GM23248 (cell line): ENCODE measurements around the gene ARNT2. TPM values are rescaled to one million over a fixed set of nuclear protein-coding genes. Genes with fewer than 3 reads are reported as not detected.
A peak's percentile ranks its signal among the peaks of the same experiment; 100 is the strongest.

Source experiments
- DNase-seq: peaks from one replicate; pipeline ENCODE4 v3.0.0-alpha.2; 2015
- H2AFZ ChIP-seq: fragments of 200-600 bp; sonication (generic); 2 replicates; pipeline ENCODE4 v1.6.1; 2016; ENCODE audit warnings: antibody characterized with exemption
- H3F3A ChIP-seq: fragments of 200-600 bp; sonication (generic); 2 replicates; pipeline ENCODE4 v1.6.1; 2016; ENCODE audit warnings: mild to moderate bottlenecking, antibody characterized with exemption, mixed run types; ENCODE audit not compliant: insufficient read depth
- H3K27ac ChIP-seq: fragments of 200-600 bp; sonication (generic); 2 replicates; pipeline ENCODE4 v1.5.1; 2016; ENCODE audit warnings: mild to moderate bottlenecking
- H3K27me3 ChIP-seq: fragments of 200-600 bp; sonication (generic); replicated peaks from 2 replicates; pipeline ENCODE4 v1.6.1; 2016; ENCODE audit warnings: mild to moderate bottlenecking; ENCODE audit not compliant: insufficient read depth
- H3K36me3 ChIP-seq: fragments of 200-600 bp; sonication (generic); 2 replicates; pipeline ENCODE4 v1.6.1; 2016; ENCODE audit warnings: low read depth, mild to moderate bottlenecking
- H3K4me1 ChIP-seq: fragments of 200-600 bp; sonication (generic); 2 replicates; pipeline ENCODE4 v1.6.1; 2016; ENCODE audit warnings: mild to moderate bottlenecking; ENCODE audit not compliant: insufficient read depth
- H3K4me2 ChIP-seq: fragments of 200-600 bp; sonication (generic); one replicate; pipeline ENCODE4 v1.6.1; 2016; ENCODE audit warnings: mild to moderate bottlenecking; ENCODE audit not compliant: unreplicated experiment
- H3K4me3 ChIP-seq: fragments of 200-600 bp; sonication (generic); 2 replicates; pipeline ENCODE4 v1.5.1; 2016; ENCODE audit warnings: mild to moderate bottlenecking
- H3K79me2 ChIP-seq: fragments of 200-600 bp; sonication (generic); 2 replicates; pipeline ENCODE4 v1.6.1; 2016; ENCODE audit warnings: mild to moderate bottlenecking; ENCODE audit not compliant: insufficient read depth
- H3K9ac ChIP-seq: fragments of 200-600 bp; sonication (generic); 2 replicates; pipeline ENCODE4 v1.6.1; 2016; ENCODE audit warnings: mild to moderate bottlenecking
- H3K9me2 ChIP-seq: fragments of 200-600 bp; sonication (generic); 2 replicates; pipeline ENCODE4 v1.6.1; 2016; ENCODE audit warnings: mixed run types, mild to moderate bottlenecking, moderate library complexity; ENCODE audit not compliant: insufficient read depth
- H3K9me3 ChIP-seq: fragments of 200-600 bp; sonication (generic); one replicate; pipeline ENCODE4 v1.6.1; 2017; ENCODE audit warnings: low read depth
- H4K20me1 ChIP-seq: fragments of 200-600 bp; sonication (generic); 2 replicates; pipeline ENCODE4 v1.6.0; 2016; ENCODE audit not compliant: insufficient read depth
- EZH2 ChIP-seq: fragments of 200-600 bp; sonication (generic); IDR thresholded peaks from 2 replicates; pipeline ENCODE4 v1.6.1; 2018; ENCODE audit warnings: antibody characterized with exemption, mild to moderate bottlenecking; ENCODE audit not compliant: insufficient read depth, poor library complexity, severe bottlenecking
- EZH2phosphoT487 ChIP-seq: fragments of 200-600 bp; sonication (generic); IDR thresholded peaks from 2 replicates; pipeline ENCODE4 v1.6.1; 2018; ENCODE audit warnings: antibody characterized with exemption, moderate library complexity, mild to moderate bottlenecking, low read depth; ENCODE audit not compliant: insufficient read depth
- WGBS, 2 experiments: methylation state at CpG; one replicate each; pipeline ENCODE4 v1.1.6; 2015 to 2017; ENCODE audit warnings: low lambda C conversion rate in 2 of 2, low coverage in 1 of 2; ENCODE audit errors: missing lambda C conversion rate in 2 of 2; 5-methylcytosine and 5-hydroxymethylcytosine counted together
- in situ Hi-C: fragments of 300-500 bp; cut with MboI; formaldehyde crosslinking; loops from 2 replicates; pipeline ENCODE4 v1.15.0; 2020
- polyA plus RNA-seq: library from polyadenylated mRNA; unstranded; fragments of >200 nt; fragmentation: Nextera tagmentation; extraction: Ambion mirVana; gene quantifications from 2 replicates; pipeline ENCODE4 v1.2.1, GENCODE V29; 2016
- total RNA-seq: library from RNA; depleted of rRNA; stranded (reverse); fragments of >200 nt; shearing (Covaris generic); gene quantifications from 2 replicates; pipeline ENCODE4 v1.2.3, GENCODE V29; 2014

ARNT2 gene
- total and polyA plus RNA-seq, 2 experiments from 2014 or later: 9.3 to 23.5 TPM

DNA sequence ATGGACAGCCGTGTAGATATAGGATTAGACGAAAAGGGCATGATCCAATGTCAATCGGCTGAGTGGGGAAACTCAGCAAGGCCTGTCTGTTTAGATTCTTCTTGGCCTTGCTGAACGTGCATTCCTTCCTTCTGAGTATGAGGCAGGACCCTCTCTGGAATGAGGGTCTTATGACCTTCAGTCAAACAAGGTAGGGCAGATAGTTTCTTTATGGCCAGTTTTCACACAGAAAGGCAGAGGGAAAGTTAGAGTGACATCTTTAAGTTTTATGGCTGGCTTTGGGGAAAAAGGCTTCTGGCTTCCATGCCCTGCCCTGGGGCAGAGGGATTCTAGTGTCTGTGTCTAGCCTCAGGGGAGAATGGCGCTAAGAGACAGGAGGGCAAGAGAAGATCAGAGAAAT lies 29.7 kb downstream of the ARNT2 start:
- no peaks in the 10 kb centered on the region for H3K9me2 ChIP-seq
- H3K79me2 ChIP-seq: no peaks in the 10 kb centered on the region
- in situ Hi-C loops: no loop called here
- no peak overlapping the region for H2AFZ ChIP-seq
- H3K4me1 ChIP-seq: peaks cover 9% of the 10 kb centered on the region
- no peak for DNase-seq
- 0 out of 2 replicates have a peak, but pooled peaks cover 4% of the 10 kb centered on the region for H3F3A ChIP-seq
- H3K4me3 ChIP-seq: no peak overlapping the region
- WGBS, 2 experiments: 96% methylated on average over 5 of the region's 5 CpGs
- H3K9ac ChIP-seq: no peak overlapping the region
- H3K36me3 ChIP-seq: no peaks in the 10 kb centered on the region
- no peak overlapping the region for H3K27ac ChIP-seq
- TF ChIP-seq EZH2 (no peak), EZH2phosphoT487 (no peak)
- no peak overlapping the region for H3K4me2 ChIP-seq
- no peaks in the 10 kb centered on the region for H3K9me3 ChIP-seq
- H4K20me1 ChIP-seq: no peaks in the 10 kb centered on the region
- H3K27me3 ChIP-seq: no peaks in the 10 kb centered on the region

DNA sequence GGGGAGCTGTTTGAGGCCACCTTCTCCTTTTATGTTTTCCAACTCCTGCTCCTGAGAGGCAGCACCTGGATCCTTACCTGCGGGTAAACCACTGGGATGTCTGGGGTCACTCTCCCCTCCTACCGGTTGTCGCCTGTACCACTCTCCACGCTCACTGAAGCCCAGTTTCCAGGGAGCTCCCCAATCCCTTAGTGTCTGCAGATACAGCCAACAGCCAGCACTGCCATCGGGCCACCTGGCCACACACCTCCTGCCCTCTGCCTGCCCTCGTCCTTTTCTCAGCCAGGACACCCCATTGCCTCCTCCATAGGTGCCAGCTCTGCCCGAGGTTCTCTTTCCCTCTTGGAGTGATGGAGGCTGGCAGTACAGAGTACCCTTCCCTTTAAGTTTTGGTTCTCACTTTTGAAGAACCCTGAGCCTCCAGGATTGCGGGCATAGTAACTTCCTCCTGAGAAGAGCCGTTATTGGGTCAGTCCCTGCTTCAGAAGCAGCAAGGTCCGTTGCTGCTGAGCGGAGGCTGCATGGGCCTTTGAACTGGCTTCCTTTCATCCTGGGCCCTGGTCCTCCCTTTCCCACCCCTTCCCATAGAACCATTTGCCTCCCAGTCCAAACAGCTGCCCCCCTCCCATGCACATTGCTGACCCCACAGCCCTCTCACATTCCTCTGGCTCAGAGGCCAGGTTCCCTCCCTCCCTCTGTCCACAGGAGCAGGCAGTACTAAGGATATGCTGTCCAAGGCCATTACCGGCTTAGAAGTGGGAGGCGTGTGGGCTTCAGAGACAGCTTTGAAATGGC lies 30.9 kb downstream of the ARNT2 start:
- Histone ChIP-seq H4K20me1 (no peaks in the 10 kb centered on the region), H3K27ac (no peak overlapping the region), H3K9me2 (no peaks in the 10 kb centered on the region), H3K4me3 (no peak overlapping the region), H2AFZ (no peak overlapping the region), H3K36me3 (no peaks in the 10 kb centered on the region), H3K27me3 (no peaks in the 10 kb centered on the region), H3K9me3 (no peaks in the 10 kb centered on the region), H3K4me1 (peaks cover 9% of the 10 kb centered on the region), H3K9ac (no peak overlapping the region), H3K4me2 (no peak overlapping the region), H3F3A (0 out of 2 replicates have a peak, but pooled peaks cover 4% of the 10 kb centered on the region), H3K79me2 (no peaks in the 10 kb centered on the region)
- in situ Hi-C loops: no loop called here
- no peak for TF ChIP-seq EZH2
- TF ChIP-seq EZH2phosphoT487: no peak
- no peak for DNase-seq
- 92 to 98% methylated on average over 13 of the region's 13 CpGs for WGBS, 2 experiments

DNA sequence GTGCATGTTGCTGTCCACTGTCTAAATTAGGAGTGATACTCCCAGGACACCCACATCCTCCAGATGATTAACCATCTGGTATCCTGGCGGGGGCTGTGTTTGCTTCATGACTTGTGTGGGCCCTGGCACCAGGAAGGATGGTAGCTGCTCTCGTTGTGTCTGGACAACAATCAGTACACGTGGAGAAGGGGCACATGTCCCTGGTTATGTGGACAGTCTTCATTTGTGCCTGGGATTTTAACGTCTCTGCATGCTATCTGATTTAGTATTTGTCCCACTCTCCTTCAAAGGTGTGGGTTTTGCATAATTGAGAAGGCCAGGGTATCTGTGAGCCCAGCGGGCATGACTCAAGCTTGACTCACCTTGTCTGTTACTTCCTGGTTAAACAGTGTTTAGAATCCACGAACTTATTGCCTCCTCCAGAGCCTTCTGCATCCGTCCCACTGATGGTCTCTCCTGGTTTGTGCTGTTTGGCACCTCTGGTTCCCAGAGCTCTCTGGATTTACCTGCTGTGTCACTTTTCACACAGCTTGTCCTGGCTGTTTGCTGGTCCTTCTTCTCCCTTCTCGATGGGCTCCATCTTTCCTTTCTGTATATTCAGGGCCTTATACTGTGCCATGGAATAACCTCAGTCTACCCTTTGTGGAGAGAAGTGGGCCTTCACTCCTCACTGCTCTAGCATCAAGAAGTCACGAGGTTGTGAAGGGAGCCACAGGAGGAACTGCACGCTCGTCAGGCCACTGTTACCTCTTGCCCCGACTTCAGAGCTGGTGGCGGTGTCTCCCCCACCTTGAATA lies 32.5 kb downstream of the ARNT2 start:
- Histone ChIP-seq H3K79me2 (no peaks in the 10 kb centered on the region), H3K9me3 (no peaks in the 10 kb centered on the region), H3K9ac (no peak overlapping the region), H3F3A (0 out of 2 replicates have a peak, but pooled peaks cover 4% of the 10 kb centered on the region), H2AFZ (0 out of 2 replicates have a peak overlapping the region, but pooled peaks have one; percentile 34), H3K27me3 (no peaks in the 10 kb centered on the region), H3K4me2 (no peak overlapping the region), H4K20me1 (no peaks in the 10 kb centered on the region), H3K4me1 (peaks cover 9% of the 10 kb centered on the region), H3K27ac (no peak overlapping the region), H3K4me3 (no peak overlapping the region), H3K9me2 (no peaks in the 10 kb centered on the region), H3K36me3 (no peaks in the 10 kb centered on the region)
- TF ChIP-seq EZH2phosphoT487: no peak
- WGBS, 2 experiments: 68 to 71% methylated on average over 13 of the region's 13 CpGs
- in situ Hi-C loops: no loop called here
- DNase-seq: peak; percentile 80

DNA sequence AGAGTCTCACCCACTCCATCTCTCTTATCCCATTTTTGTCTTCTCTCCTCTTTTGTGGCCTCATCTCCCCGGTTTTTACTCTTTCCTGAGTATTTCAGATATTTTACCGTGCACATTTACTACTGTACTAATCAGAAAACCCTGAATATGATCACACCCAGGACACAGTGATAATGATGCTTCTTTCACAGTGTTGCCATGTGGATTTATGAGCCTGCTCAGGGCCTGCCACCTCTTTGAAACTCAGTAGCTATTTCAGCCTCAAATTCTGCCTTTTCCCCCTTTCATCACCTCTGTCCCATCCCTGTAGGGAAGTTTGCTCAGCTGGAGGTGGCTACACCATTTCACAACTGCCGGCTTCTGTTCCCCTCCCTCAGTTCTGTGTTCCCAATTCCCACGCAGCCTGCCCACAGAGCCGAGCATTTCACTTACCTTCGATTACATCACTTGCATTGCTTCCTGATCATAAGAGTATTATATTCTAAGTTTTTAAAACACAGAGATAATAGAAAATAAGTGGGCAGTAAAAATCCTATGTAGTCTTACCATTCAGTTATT lies 33.2 kb downstream of the ARNT2 start:
- Histone ChIP-seq H4K20me1 (no peaks in the 10 kb centered on the region), H3K36me3 (no peaks in the 10 kb centered on the region), H3K9ac (no peak overlapping the region), H3K79me2 (no peaks in the 10 kb centered on the region), H2AFZ (no peak overlapping the region), H3K4me2 (peak overlapping the region; percentile 7), H3K27ac (no peak overlapping the region), H3F3A (0 out of 2 replicates have a peak, but pooled peaks cover 4% of the 10 kb centered on the region), H3K9me3 (no peaks in the 10 kb centered on the region), H3K4me1 (peaks cover 9% of the 10 kb centered on the region), H3K27me3 (no peaks in the 10 kb centered on the region), H3K4me3 (no peak overlapping the region), H3K9me2 (no peaks in the 10 kb centered on the region)
- no peak for TF ChIP-seq EZH2
- no peak for TF ChIP-seq EZH2phosphoT487
- DNase-seq: no peak
- 83 to 84% methylated on average over 6 of the region's 6 CpGs for WGBS, 2 experiments
- in situ Hi-C loops: no loop called here
